HL-60 (cell line): ENCODE data around the gene SLC22A8.

ENCODE experiments used
- DNase-seq, 2 experiments: peaks; one replicate each; pipeline ENCODE4 v3.0.0-alpha.2; 2010 to 2020; ENCODE audit warnings: low read depth in 1 of 2, low spot score in 1 of 2
- H3K27ac ChIP-seq: fragments of 250-450 bp; sonication (Bioruptor Pico); replicated peaks from 2 replicates; pipeline ENCODE4 v1.5.1; 2020; ENCODE audit warnings: mild to moderate bottlenecking, moderate library complexity
- H3K27me3 ChIP-seq: fragments of 250-450 bp; sonication (Bioruptor Pico); 2 replicates; pipeline ENCODE4 v1.5.1; 2021; ENCODE audit warnings: mild to moderate bottlenecking, moderate library complexity; ENCODE audit not compliant: insufficient read depth, poor library complexity, severe bottlenecking
- H3K4me3 ChIP-seq: replicated peaks from 2 replicates; pipeline ENCODE4 v1.5.1; 2011; ENCODE audit warnings: mild to moderate bottlenecking, control low read depth, low read length; ENCODE audit not compliant: insufficient read depth
- GABPA ChIP-seq: IDR thresholded peaks from 2 replicates; pipeline ENCODE4 v1.6.1; 2012; ENCODE audit warnings: low read depth
- POLR2AphosphoS5 ChIP-seq: IDR thresholded peaks from 2 replicates; pipeline ENCODE4 v1.6.1; 2012; ENCODE audit warnings: low read depth
- SPI1 ChIP-seq: IDR thresholded peaks from 2 replicates; pipeline ENCODE4 v1.6.1; 2012; ENCODE audit warnings: low read depth, mild to moderate bottlenecking, borderline replicate concordance
- TF ChIP-seq, protein P1 (sequence below): IDR thresholded peaks from 2 replicates; pipeline ENCODE4 v1.6.1; 2012; ENCODE audit warnings: low read depth; ENCODE audit not compliant: insufficient replicate concordance
- TF ChIP-seq, protein P2 (sequence below): IDR thresholded peaks from one replicate; pipeline ENCODE4 v1.5.1; 2011; ENCODE audit warnings: low read length, control low read depth, inconsistent platforms; ENCODE audit not compliant: insufficient read depth

Gene SLC22A8

DNA sequence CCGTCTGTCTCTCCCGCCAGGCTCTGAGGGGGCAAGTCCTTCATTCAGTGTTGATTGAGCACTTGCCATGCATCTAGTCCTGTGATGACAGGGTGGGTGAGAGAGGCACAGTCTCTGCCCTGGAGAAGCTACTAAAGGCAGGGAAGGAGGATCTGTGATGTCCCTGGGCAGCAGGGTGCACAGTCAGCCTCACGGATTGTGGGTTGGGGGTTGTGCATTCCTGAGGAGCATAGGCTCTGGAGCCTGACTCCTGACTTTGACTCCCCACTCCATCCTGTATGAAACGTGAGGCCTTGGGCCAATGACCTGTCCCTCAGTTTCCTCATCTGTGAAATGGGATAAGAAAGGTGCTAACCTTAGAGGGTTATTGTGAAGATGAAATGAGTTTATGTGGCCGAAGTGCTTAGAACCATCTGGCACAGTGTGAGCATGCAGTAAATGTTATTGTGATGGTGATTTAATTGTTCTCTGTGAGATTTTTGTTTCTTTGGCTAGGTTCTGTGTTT lies 4.7 kb downstream of the SLC22A8 start:
- no peak for TF ChIP-seq GABPA
- TF ChIP-seq, protein P1, sequence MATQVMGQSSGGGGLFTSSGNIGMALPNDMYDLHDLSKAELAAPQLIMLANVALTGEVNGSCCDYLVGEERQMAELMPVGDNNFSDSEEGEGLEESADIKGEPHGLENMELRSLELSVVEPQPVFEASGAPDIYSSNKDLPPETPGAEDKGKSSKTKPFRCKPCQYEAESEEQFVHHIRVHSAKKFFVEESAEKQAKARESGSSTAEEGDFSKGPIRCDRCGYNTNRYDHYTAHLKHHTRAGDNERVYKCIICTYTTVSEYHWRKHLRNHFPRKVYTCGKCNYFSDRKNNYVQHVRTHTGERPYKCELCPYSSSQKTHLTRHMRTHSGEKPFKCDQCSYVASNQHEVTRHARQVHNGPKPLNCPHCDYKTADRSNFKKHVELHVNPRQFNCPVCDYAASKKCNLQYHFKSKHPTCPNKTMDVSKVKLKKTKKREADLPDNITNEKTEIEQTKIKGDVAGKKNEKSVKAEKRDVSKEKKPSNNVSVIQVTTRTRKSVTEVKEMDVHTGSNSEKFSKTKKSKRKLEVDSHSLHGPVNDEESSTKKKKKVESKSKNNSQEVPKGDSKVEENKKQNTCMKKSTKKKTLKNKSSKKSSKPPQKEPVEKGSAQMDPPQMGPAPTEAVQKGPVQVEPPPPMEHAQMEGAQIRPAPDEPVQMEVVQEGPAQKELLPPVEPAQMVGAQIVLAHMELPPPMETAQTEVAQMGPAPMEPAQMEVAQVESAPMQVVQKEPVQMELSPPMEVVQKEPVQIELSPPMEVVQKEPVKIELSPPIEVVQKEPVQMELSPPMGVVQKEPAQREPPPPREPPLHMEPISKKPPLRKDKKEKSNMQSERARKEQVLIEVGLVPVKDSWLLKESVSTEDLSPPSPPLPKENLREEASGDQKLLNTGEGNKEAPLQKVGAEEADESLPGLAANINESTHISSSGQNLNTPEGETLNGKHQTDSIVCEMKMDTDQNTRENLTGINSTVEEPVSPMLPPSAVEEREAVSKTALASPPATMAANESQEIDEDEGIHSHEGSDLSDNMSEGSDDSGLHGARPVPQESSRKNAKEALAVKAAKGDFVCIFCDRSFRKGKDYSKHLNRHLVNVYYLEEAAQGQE, result no peak
- no peak for TF ChIP-seq SPI1
- TF ChIP-seq, protein P2, sequence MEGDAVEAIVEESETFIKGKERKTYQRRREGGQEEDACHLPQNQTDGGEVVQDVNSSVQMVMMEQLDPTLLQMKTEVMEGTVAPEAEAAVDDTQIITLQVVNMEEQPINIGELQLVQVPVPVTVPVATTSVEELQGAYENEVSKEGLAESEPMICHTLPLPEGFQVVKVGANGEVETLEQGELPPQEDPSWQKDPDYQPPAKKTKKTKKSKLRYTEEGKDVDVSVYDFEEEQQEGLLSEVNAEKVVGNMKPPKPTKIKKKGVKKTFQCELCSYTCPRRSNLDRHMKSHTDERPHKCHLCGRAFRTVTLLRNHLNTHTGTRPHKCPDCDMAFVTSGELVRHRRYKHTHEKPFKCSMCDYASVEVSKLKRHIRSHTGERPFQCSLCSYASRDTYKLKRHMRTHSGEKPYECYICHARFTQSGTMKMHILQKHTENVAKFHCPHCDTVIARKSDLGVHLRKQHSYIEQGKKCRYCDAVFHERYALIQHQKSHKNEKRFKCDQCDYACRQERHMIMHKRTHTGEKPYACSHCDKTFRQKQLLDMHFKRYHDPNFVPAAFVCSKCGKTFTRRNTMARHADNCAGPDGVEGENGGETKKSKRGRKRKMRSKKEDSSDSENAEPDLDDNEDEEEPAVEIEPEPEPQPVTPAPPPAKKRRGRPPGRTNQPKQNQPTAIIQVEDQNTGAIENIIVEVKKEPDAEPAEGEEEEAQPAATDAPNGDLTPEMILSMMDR, result no peak
- no peak for TF ChIP-seq POLR2AphosphoS5
- H3K4me3 ChIP-seq, result no peak overlapping the region
- DNase-seq, result no peak
- no peaks in the 10 kb centered on the region for H3K27me3 ChIP-seq
- H3K27ac ChIP-seq, result no peak overlapping the region

DNA sequence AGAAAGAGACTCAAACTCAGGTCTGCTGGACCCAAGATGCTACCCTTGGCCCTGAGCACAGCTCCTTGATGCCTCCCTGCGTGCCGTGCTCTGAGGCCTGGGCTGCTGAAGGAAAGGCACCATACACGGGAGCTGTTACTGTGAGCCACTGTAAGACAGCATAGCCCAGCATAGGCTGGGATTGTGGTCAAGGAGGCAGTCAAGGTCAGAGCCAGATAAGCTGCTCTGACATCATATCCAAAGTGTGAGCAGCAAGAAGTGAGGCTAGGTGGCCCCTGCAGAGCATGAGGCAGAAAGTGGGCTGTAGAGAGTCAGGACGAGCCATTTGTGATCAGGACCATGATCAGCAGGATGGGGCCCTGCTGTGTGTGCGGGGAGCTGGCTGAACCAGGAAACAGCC lies 7.7 kb downstream of the SLC22A8 start:
- H3K4me3 ChIP-seq, result no peak overlapping the region
- peaks cover 4% of the 10 kb centered on the region for H3K27me3 ChIP-seq
- TF ChIP-seq GABPA (no peak), POLR2AphosphoS5 (no peak), SPI1 (no peak)
- TF ChIP-seq, protein P2, result no peak
- TF ChIP-seq, protein P1, result no peak
- H3K27ac ChIP-seq, result no peak overlapping the region
- DNase-seq, result no peak

DNA sequence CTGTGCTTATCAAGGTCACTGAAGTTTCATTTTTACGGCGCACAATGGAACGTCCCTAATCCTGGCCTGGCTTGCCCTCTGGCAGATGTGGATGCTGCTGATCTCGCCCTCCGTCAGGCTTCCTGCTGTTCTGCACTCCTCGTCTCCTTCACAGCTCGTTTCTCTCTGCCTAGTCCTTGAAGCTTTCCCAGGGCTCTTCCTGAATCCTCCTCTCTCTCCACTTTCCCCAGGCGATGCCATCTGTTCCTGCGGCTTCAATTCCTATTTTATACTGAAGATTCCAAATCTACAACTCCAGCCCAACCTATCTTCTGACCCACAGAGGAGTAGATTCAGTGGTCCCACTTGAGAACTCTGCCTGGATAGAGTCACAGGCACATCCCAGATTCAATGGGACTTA lies 14.2 kb downstream of the SLC22A8 start:
- DNase-seq, result no peak
- no peak overlapping the region for H3K27ac ChIP-seq
- H3K4me3 ChIP-seq, result no peak overlapping the region
- peaks cover 4% of the 10 kb centered on the region for H3K27me3 ChIP-seq
- no peak for TF ChIP-seq GABPA
- no peak for TF ChIP-seq SPI1
- TF ChIP-seq, protein P1, result no peak
- TF ChIP-seq, protein P2, result no peak
- no peak for TF ChIP-seq POLR2AphosphoS5
